Adipocyte (in vitro differentiated cells): ENCODE results near the gene PCSK2.

Experiments
- DNase-seq: peaks from one replicate; pipeline ENCODE4 v3.0.0-alpha.2; 2015; ENCODE audit warnings: low read depth
- H3K27me3 ChIP-seq: replicated peaks from 2 replicates; pipeline ENCODE4 v1.7.0; 2013; ENCODE audit warnings: mild to moderate bottlenecking, low read length, moderate library complexity; ENCODE audit not compliant: control insufficient read depth, insufficient read depth
- H3K36me3 ChIP-seq: 2 replicates; pipeline ENCODE4 v1.7.0; 2013; ENCODE audit warnings: low read length, mild to moderate bottlenecking, moderate library complexity; ENCODE audit not compliant: control insufficient read depth, insufficient read depth, severe bottlenecking
- H3K4me1 ChIP-seq: 2 replicates; pipeline ENCODE4 v1.7.0; 2013; ENCODE audit warnings: mild to moderate bottlenecking, low read length, moderate library complexity; ENCODE audit not compliant: control insufficient read depth, insufficient read depth
- H3K4me3 ChIP-seq: 2 replicates; pipeline ENCODE4 v1.7.0; 2013; ENCODE audit warnings: mild to moderate bottlenecking, low read length, moderate library complexity
- H3K9ac ChIP-seq: 2 replicates; pipeline ENCODE4 v1.7.0; 2013; ENCODE audit warnings: mild to moderate bottlenecking, low read length, moderate library complexity
- H3K9me3 ChIP-seq: 2 replicates; pipeline ENCODE4 v1.7.0; 2013; ENCODE audit warnings: mild to moderate bottlenecking, low read length, moderate library complexity; ENCODE audit not compliant: control insufficient read depth

PCSK2 gene

GRCh38 chr20:17485017-17485416 is 258.2 kb downstream of the PCSK2 start:
- H3K27me3 ChIP-seq = peaks cover 61% of the 10 kb centered on the region

GRCh38 chr20:17488916-17489600 is 262.2 kb downstream of the PCSK2 start:
- peaks cover 3% of the 10 kb centered on the region for H3K9me3 ChIP-seq
- no peaks in the 10 kb centered on the region for H3K36me3 ChIP-seq
- no peak overlapping the region for H3K9ac ChIP-seq
- H3K4me3 ChIP-seq = no peak overlapping the region
- no peak for DNase-seq
- peaks cover 48% of the 10 kb centered on the region for H3K27me3 ChIP-seq
- H3K4me1 ChIP-seq = no peaks in the 10 kb centered on the region

More at GRCh38 chr20:17485017-17485416, 258.2 kb downstream of the PCSK2 start:
- no peak for DNase-seq
- H3K4me3 ChIP-seq = no peak overlapping the region
- peaks cover 3% of the 10 kb centered on the region for H3K9me3 ChIP-seq
- H3K4me1 ChIP-seq = no peaks in the 10 kb centered on the region
- no peak overlapping the region for H3K9ac ChIP-seq
- H3K36me3 ChIP-seq = no peaks in the 10 kb centered on the region

- peaks cover 3% of the 10 kb centered on the region for H3K9me3 ChIP-seq
- DNase-seq = no peak
- no peaks in the 10 kb centered on the region for H3K4me1 ChIP-seq
- no peak overlapping the region for H3K4me3 ChIP-seq
- peaks cover 50% of the 10 kb centered on the region for H3K27me3 ChIP-seq
- H3K36me3 ChIP-seq = no peaks in the 10 kb centered on the region
- no peak overlapping the region for H3K9ac ChIP-seq
These were observed 263.7 kb downstream of the PCSK2 start for GRCh38 chr20:17490501-17490900.

- H3K9me3 ChIP-seq = peaks cover 3% of the 10 kb centered on the region
- peaks cover 52% of the 10 kb centered on the region for H3K27me3 ChIP-seq
- no peak overlapping the region for H3K4me3 ChIP-seq
- H3K4me1 ChIP-seq = no peaks in the 10 kb centered on the region
- no peak overlapping the region for H3K9ac ChIP-seq
- no peak for DNase-seq
- no peaks in the 10 kb centered on the region for H3K36me3 ChIP-seq
These were observed 264.2 kb downstream of the PCSK2 start for GRCh38 chr20:17491041-17491440.

- Histone ChIP-seq H3K9ac (no peak overlapping the region), H3K27me3 (peaks cover 51% of the 10 kb centered on the region), H3K9me3 (peaks cover 3% of the 10 kb centered on the region), H3K36me3 (no peaks in the 10 kb centered on the region), H3K4me3 (no peak overlapping the region), H3K4me1 (no peaks in the 10 kb centered on the region)
- no peak for DNase-seq
These were observed 264.6 kb downstream of the PCSK2 start for GRCh38 chr20:17491488-17491887.

- Histone ChIP-seq H3K4me1 (no peaks in the 10 kb centered on the region), H3K4me3 (no peak overlapping the region), H3K36me3 (no peaks in the 10 kb centered on the region), H3K9me3 (peaks cover 3% of the 10 kb centered on the region), H3K27me3 (peaks cover 40% of the 10 kb centered on the region), H3K9ac (no peak overlapping the region)
- no peak for DNase-seq
These were observed 266.3 kb downstream of the PCSK2 start for GRCh38 chr20:17493173-17493572.

- H3K4me1 ChIP-seq = no peaks in the 10 kb centered on the region
- H3K27me3 ChIP-seq = peaks cover 30% of the 10 kb centered on the region
- DNase-seq = no peak
- no peak overlapping the region for H3K9ac ChIP-seq
- H3K4me3 ChIP-seq = no peak overlapping the region
- H3K9me3 ChIP-seq = peaks cover 3% of the 10 kb centered on the region
- H3K36me3 ChIP-seq = no peaks in the 10 kb centered on the region
These were observed 267.4 kb downstream of the PCSK2 start for GRCh38 chr20:17494201-17494600.

GRCh38 chr20:17495826-17496225 is 269.0 kb downstream of the PCSK2 start:
- no peak for DNase-seq
- Histone ChIP-seq H3K4me3 (no peak overlapping the region), H3K9ac (no peak overlapping the region), H3K4me1 (no peaks in the 10 kb centered on the region), H3K36me3 (no peaks in the 10 kb centered on the region), H3K27me3 (peaks cover 14% of the 10 kb centered on the region), H3K9me3 (no peaks in the 10 kb centered on the region)

GRCh38 chr20:17497821-17498580 is 271.2 kb downstream of the PCSK2 start:
- no peak for DNase-seq
- H3K4me1 ChIP-seq = no peaks in the 10 kb centered on the region

GRCh38 chr20:17498641-17499040 is 271.8 kb downstream of the PCSK2 start:
- no peak for DNase-seq
- H3K4me3 ChIP-seq = no peak overlapping the region

More at GRCh38 chr20:17497821-17498580, 271.2 kb downstream of the PCSK2 start:
- H3K9me3 ChIP-seq = no peaks in the 10 kb centered on the region
- peaks cover 17% of the 10 kb centered on the region for H3K27me3 ChIP-seq
- no peak overlapping the region for H3K9ac ChIP-seq
- no peaks in the 10 kb centered on the region for H3K36me3 ChIP-seq
- H3K4me3 ChIP-seq = no peak overlapping the region

GRCh38 chr20:17499041-17499440 is 272.2 kb downstream of the PCSK2 start:
- Histone ChIP-seq H3K9ac (no peak overlapping the region), H3K27me3 (peaks cover 22% of the 10 kb centered on the region), H3K36me3 (no peaks in the 10 kb centered on the region), H3K4me3 (no peak overlapping the region), H3K9me3 (no peaks in the 10 kb centered on the region), H3K4me1 (no peaks in the 10 kb centered on the region)
- DNase-seq = peak; percentile 34

More at GRCh38 chr20:17498641-17499040, 271.8 kb downstream of the PCSK2 start:
- no peak overlapping the region for H3K9ac ChIP-seq
- no peaks in the 10 kb centered on the region for H3K36me3 ChIP-seq
- no peaks in the 10 kb centered on the region for H3K4me1 ChIP-seq
- H3K27me3 ChIP-seq = peaks cover 19% of the 10 kb centered on the region
- no peaks in the 10 kb centered on the region for H3K9me3 ChIP-seq
